GM12878 (cell line): ENCODE results near the gene SLC4A5. TPM values are rescaled to one million over a fixed set of nuclear protein-coding genes. Genes with fewer than 3 reads are reported as not detected.

Source experiments
- ATAC-seq: fragments of 200-7000 bp; cut with Tn5 transposase; 3 replicates; pipeline ENCODE4 v1.9.1; 2020; ENCODE audit warnings: mild to moderate bottlenecking, moderate library complexity
- BruUV-seq: library from RNA; stranded (reverse); fragments of 400-500 nt; replicated peaks from 2 replicates; lab custom pipeline; 2021; lab: Mats Ljungman, UMichigan
- CTCF ChIA-PET: fragments of 300-600 bp; sonication (Branson Sonifier 250); formaldehyde crosslinking; extraction: SDS; loops from one replicate; lab custom pipeline; 2021; ENCODE audit warnings: inconsistent platforms; lab: Yijun Ruan, JAX
- POLR2A ChIA-PET: fragments of 350-600 bp; formaldehyde crosslinking; extraction: SDS; loops from one replicate; lab custom pipeline; 2021; ENCODE audit warnings: inconsistent platforms; lab: Charles Lee
- RAD21 ChIA-PET: fragments of 300-600 bp; sonication (Branson Sonifier 250); formaldehyde crosslinking; loops from one replicate; lab custom pipeline; 2023; ENCODE audit warnings: antibody characterized with exemption; ENCODE audit not compliant: unreplicated experiment; lab: Charles Lee
- SMC1A ChIA-PET: fragments of 300-600 bp; sonication (Branson Sonifier 250); formaldehyde crosslinking; loops from one replicate; lab custom pipeline; 2023; ENCODE audit not compliant: unreplicated experiment, uncharacterized antibody; lab: Charles Lee
- DNase-seq: peaks from one replicate; pipeline ENCODE4 v3.0.0-alpha.2; 2011; ENCODE audit warnings: low read depth, low spot score
- FAIRE-seq: peaks from 3 replicates; lab custom pipeline; 2011; peaks lifted over from hg19 to GRCh38; lab: Jason Lieb, UNC
- H2AFZ ChIP-seq: 2 replicates; pipeline ENCODE4 v1.6.0; 2011; ENCODE audit warnings: low read depth, low read length, control low read depth; ENCODE audit not compliant: control insufficient read depth
- H3K27ac ChIP-seq: 2 replicates; pipeline ENCODE4 v1.5.1; 2011; ENCODE audit warnings: control low read depth; ENCODE audit not compliant: control insufficient read depth, insufficient read depth
- H3K27me3 ChIP-seq, 2 experiments: replicated peaks in 1 of 2; 2 replicates each; pipeline versions ENCODE4 v1.6.0 to v1.6.1; 2011; ENCODE audit warnings: low read length in 1 of 2; ENCODE audit not compliant: control insufficient read depth in 2 of 2, insufficient read depth in 2 of 2
- H3K36me3 ChIP-seq, 2 experiments: 2 replicates each; pipeline ENCODE4 v1.5.1; 2011; ENCODE audit warnings: low read length in 1 of 2; ENCODE audit not compliant: control insufficient read depth in 2 of 2, insufficient read depth in 2 of 2
- H3K4me1 ChIP-seq: 2 replicates; pipeline ENCODE4 v1.6.1; 2011; ENCODE audit warnings: mild to moderate bottlenecking, low read length, moderate library complexity, mixed read lengths; ENCODE audit not compliant: control insufficient read depth, insufficient read depth
- H3K4me2 ChIP-seq: 2 replicates; pipeline ENCODE4 v1.6.0; 2011; ENCODE audit warnings: control low read depth; ENCODE audit not compliant: control insufficient read depth, insufficient read depth
- H3K4me3 ChIP-seq: fragments of 200-600 bp; sonication (generic); 2 replicates; pipeline ENCODE4 v1.5.1; 2016
- H3K79me2 ChIP-seq: 2 replicates; pipeline ENCODE4 v1.6.0; 2011; ENCODE audit warnings: low read length; ENCODE audit not compliant: control insufficient read depth, insufficient read depth
- H3K9ac ChIP-seq: 2 replicates; pipeline ENCODE4 v1.8.0; 2011; ENCODE audit warnings: low read length, control low read depth, mixed read lengths; ENCODE audit not compliant: control insufficient read depth, insufficient read depth
- H3K9me3 ChIP-seq: replicated peaks from 3 replicates; pipeline ENCODE4 v1.5.1; 2011; ENCODE audit warnings: mild to moderate bottlenecking, low read length; ENCODE audit not compliant: control insufficient read depth, insufficient read depth
- H4K20me1 ChIP-seq: 2 replicates; pipeline ENCODE4 v1.6.0; 2011; ENCODE audit not compliant: control insufficient read depth, insufficient read depth
- BCLAF1 ChIP-seq: fragments of 450-650 bp; IDR thresholded peaks from 2 replicates; pipeline ENCODE4 v1.6.1; 2017; ENCODE audit warnings: antibody characterized with exemption, mild to moderate bottlenecking, moderate library complexity
- CEBPZ ChIP-seq: fragments of 150-350 bp; IDR thresholded peaks from 2 replicates; pipeline ENCODE4 v1.6.1; 2016; ENCODE audit warnings: low read depth, low read length
- CHD2 ChIP-seq: IDR thresholded peaks from 2 replicates; pipeline ENCODE4 v1.6.1; 2011; ENCODE audit warnings: low read depth, low read length, improper control_type of control experiment, borderline replicate concordance
- EED ChIP-seq: sonication (generic); IDR thresholded peaks from 2 replicates; pipeline ENCODE4 v1.6.1; 2016; ENCODE audit warnings: antibody characterized with exemption, low read depth
- GATAD2B ChIP-seq: fragments of 450-650 bp; conservative IDR thresholded peaks from 2 replicates; pipeline ENCODE4 v1.6.1; 2017; ENCODE audit warnings: low read depth, mild to moderate bottlenecking, moderate library complexity
- KAT2A ChIP-seq: conservative IDR thresholded peaks from 2 replicates; pipeline ENCODE4 v1.6.1; 2011; ENCODE audit warnings: low read depth, low read length; ENCODE audit not compliant: control insufficient read depth
- NFIC ChIP-seq: IDR thresholded peaks from 2 replicates; pipeline ENCODE4 v1.6.1; 2012; ENCODE audit warnings: low read depth, mild to moderate bottlenecking, inconsistent platforms, low read length, moderate library complexity
- NKRF ChIP-seq: fragments of 450-650 bp; conservative IDR thresholded peaks from 2 replicates; pipeline ENCODE4 v1.6.1; 2017; ENCODE audit warnings: mild to moderate bottlenecking, moderate library complexity
- RAD51 ChIP-seq: fragments of 450-650 bp; IDR thresholded peaks from 2 replicates; pipeline ENCODE4 v1.6.1; 2016; ENCODE audit warnings: moderate library complexity, mild to moderate bottlenecking, inconsistent platforms
- RUNX3 ChIP-seq: IDR thresholded peaks from 2 replicates; pipeline ENCODE4 v1.6.1; 2012; ENCODE audit warnings: low read length, inconsistent platforms
- SUZ12 ChIP-seq: fragments of 200-600 bp; sonication (generic); IDR thresholded peaks from one replicate; pipeline ENCODE4 v1.6.1; 2018; ENCODE audit warnings: antibody characterized with exemption, mild to moderate bottlenecking; ENCODE audit not compliant: unreplicated experiment
- TARDBP ChIP-seq: IDR thresholded peaks from 2 replicates; pipeline ENCODE4 v1.6.1; 2016; ENCODE audit warnings: borderline replicate concordance
- WGBS: methylation state at CpG from one replicate; pipeline ENCODE4 v1.1.6; 2016; ENCODE audit warnings: low lambda C conversion rate; ENCODE audit not compliant: insufficient replicate concordance, insufficient coverage; ENCODE audit errors: missing lambda C conversion rate; 5-methylcytosine and 5-hydroxymethylcytosine counted together
- in situ Hi-C: fragments of 300-500 bp; cut with MboI; formaldehyde crosslinking; loops from 9 replicates; pipeline ENCODE4 v1.14.3; 2018; ENCODE audit warnings: mixed read lengths
- intact Hi-C: fragments of 100-400 bp; cut with micrococcal nuclease; formaldehyde crosslinking; loops from one replicate; pipeline ENCODE4 v1.14.2; 2022; ENCODE audit not compliant: unreplicated experiment
- polyA plus RNA-seq, 11 experiments: library from polyadenylated mRNA; depleted of rRNA in 4 of 11; unstranded in 6 of 11; stranded (reverse) in 5 of 11; fragments of >200 nt; fragmentation: Nextera tagmentation in 4 of 11; fragmentation: Illumina TruSeq in 1 of 11; extraction: Ambion mirVana in 4 of 11; extraction: Trizol in 1 of 11; gene quantifications; 1 replicate in 1 of 11; 2 replicates in 10 of 11; pipeline versions ENCODE4 v1.2.1 to v1.2.3, GENCODE V29; 2011 to 2016; ENCODE audit warnings: inconsistent platforms in 2 of 11, missing spikeins in 2 of 11, low read depth in 1 of 11
- total RNA-seq, 4 experiments: library from RNA; depleted of rRNA in 3 of 4; stranded (reverse); fragments of >200 nt in 3 of 4; fragmentation: Illumina TruSeq in 1 of 4; extraction: Trizol in 1 of 4; gene quantifications; 2 replicates each; pipeline versions ENCODE4 v1.2.1 to v1.2.3, GENCODE V29; 2013 to 2021

The SLC4A5 gene
- total and polyA plus RNA-seq, 10 of the 15 experiments (the other 5 are each of a cell fraction or from before 2014, with no cell fraction given): 0.15 to 4.7 (median 1.6) TPM

- Histone ChIP-seq H3K9ac (peak within 1 kb of the TSS; percentile 91), H2AFZ (peak within 1 kb of the TSS; percentile 74), H3K27ac (peak within 1 kb of the TSS; percentile 93), H3K4me1 (peaks cover 8% of the 10 kb centered on the region), H3K79me2 (peaks cover 55% of the 10 kb centered on the region), H3K27me3 (no peaks in the 10 kb centered on the region), H3K4me2 (peak within 1 kb of the TSS; percentile 79), H3K36me3 (peaks cover 0 to 2% of the 10 kb centered on the region in 2 experiments; a peak in 1 of 4 replicates), H4K20me1 (no peaks in the 10 kb centered on the region; the same call in 1 of the 2 replicates), H3K9me3 (no peaks in the 10 kb centered on the region), H3K4me3 (peak within 1 kb of the TSS; percentile 96)
- 2% methylated on average over 95 of the region's 96 CpGs for WGBS
- FAIRE-seq: peak; percentile 62
- intact Hi-C loops (loop anchor here (1.0 kb wide), 1 partner anchor 20 kb away; the partner anchor contains the start of gene MOB1A), in situ Hi-C loops (no loop called here)
- POLR2A ChIA-PET: interaction anchor here (0.7 to 6.4 kb wide), 7 partner anchors 8 to 78 kb away, joined by 3 to 83 read pairs (median 4); partner anchors contain the start of gene MOB1A
- RAD21 ChIA-PET: interaction anchor here (0.8 to 4.6 kb wide), 13 partner anchors 14 to 372 kb away, joined by 3 to 39 read pairs (median 6); partner anchors contain the start of gene MOB1A
- SMC1A ChIA-PET: interaction anchor here (0.7 to 3.7 kb wide), 17 partner anchors 9 to 374 kb away, joined by 3 to 24 read pairs (median 5); partner anchors contain the start of genes BOLA3 and MOB1A
- TSS peak; percentile 93 for BruUV-seq
- ATAC-seq: peak; percentile 92
- peak; percentile 90 for DNase-seq
- CTCF ChIA-PET: interaction anchor here (1.3 to 7.8 kb wide), 15 partner anchors 9 to 194 kb away, joined by 3 to 90 read pairs (median 7); partner anchors contain the start of genes BOLA3 and MOB1A
- TF ChIP-seq SUZ12 (no peak), EED (no peak; the same call in 1 of the 2 replicates), NFIC (no peak), GATAD2B (peak; percentile 63; the same call in 1 of the 2 replicates), KAT2A (no peak), CHD2 (peak; percentile 84), RUNX3 (peak; percentile 65), NKRF (peak; percentile 93), RAD51 (peak; percentile 53), TARDBP (no peak; the same call in 1 of the 2 replicates), CEBPZ (no peak), BCLAF1 (peak; percentile 49; the same call in 1 of the 2 replicates)
These were observed 144.5 kb downstream of the SLC4A5 start, which contains the start of gene MTHFD2 for GRCh38 chr2:74198461-74199274. Gene MTHFD2, plus strand, starts transcription at chr2:74198615. Its CDS starts 27 bp downstream, at chr2:74198642.
